ENCODE results near the gene PSMD12.

DNA sequence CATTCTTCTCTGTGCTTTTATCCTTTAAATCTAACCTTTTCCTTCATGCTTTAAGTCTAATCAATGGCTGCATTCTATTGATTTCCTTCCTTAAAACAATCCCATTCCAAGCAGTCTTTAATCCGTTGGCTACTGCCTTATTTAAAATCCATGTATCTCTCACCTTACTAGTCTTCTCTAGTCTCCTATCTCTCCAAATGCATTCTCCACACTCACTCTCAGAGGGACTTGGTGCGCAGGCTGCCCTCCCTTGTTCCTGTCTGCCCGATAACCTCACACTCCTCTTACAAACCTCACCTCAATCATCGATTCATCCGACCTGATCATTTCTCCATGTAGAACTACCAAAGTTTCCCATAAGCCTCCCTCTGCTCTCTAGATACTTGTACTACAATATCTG lies 23.1 kb downstream of the PSMD12 start:
- TF ChIP-seq, protein P1, sequence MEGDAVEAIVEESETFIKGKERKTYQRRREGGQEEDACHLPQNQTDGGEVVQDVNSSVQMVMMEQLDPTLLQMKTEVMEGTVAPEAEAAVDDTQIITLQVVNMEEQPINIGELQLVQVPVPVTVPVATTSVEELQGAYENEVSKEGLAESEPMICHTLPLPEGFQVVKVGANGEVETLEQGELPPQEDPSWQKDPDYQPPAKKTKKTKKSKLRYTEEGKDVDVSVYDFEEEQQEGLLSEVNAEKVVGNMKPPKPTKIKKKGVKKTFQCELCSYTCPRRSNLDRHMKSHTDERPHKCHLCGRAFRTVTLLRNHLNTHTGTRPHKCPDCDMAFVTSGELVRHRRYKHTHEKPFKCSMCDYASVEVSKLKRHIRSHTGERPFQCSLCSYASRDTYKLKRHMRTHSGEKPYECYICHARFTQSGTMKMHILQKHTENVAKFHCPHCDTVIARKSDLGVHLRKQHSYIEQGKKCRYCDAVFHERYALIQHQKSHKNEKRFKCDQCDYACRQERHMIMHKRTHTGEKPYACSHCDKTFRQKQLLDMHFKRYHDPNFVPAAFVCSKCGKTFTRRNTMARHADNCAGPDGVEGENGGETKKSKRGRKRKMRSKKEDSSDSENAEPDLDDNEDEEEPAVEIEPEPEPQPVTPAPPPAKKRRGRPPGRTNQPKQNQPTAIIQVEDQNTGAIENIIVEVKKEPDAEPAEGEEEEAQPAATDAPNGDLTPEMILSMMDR (IDR thresholded peaks at IDR 0.05), result no peak
- TF ChIP-seq POLR2A (IDR thresholded peaks at IDR 0.05), result no peak

All from sigmoid colon (tissue), 3 donors.